GM18951 (cell line): Measurements from ENCODE around the gene LPCAT1.

Experiments
- POLR2A ChIP-seq: IDR thresholded peaks from 4 replicates; pipeline ENCODE4 v1.6.1; 2011; ENCODE audit warnings: mild to moderate bottlenecking; ENCODE audit not compliant: insufficient read length, insufficient read depth; ENCODE audit errors: extremely low read depth
- in situ Hi-C: fragments of 300-500 bp; cut with MboI; formaldehyde crosslinking; loops from one replicate; pipeline ENCODE4 v1.12.0; 2022; ENCODE audit warnings: low sequenced_read_pairs, mixed read lengths, inconsistent platforms; ENCODE audit not compliant: unreplicated experiment

LPCAT1 gene

DNA sequence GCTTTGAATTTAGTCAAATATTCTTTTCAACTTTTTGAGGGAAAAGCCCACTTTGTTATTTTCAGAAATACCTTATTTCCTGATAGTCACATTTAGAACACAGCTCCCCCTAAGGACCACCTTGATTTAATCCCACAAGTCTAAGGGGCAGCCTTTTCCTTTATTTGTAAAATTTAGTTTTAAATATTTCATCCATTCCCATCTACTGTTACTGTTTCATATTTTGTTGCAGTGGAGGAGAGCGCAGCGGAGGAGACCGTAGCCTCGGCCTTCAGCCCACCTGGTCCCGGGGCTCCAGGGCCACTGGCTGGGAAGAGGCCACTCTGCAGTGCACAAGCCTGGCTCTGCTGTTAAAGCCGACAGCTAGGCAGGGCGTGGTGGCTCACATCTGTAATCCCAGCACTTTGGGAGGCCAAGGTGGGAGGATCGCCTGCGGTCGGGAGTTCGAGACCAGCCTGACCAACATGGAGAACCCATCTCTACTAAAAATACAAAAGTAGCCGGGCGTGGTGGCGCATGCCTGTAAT is 19.6 kb downstream of the LPCAT1 start:
- TF ChIP-seq POLR2A: no peak
- in situ Hi-C loops: no loop called here

- in situ Hi-C loops: no loop called here
- TF ChIP-seq POLR2A: peak; percentile 42
These were observed 20.3 kb downstream of the LPCAT1 start for GRCh38 chr5:1503241-1504068.

GRCh38 chr5:1502737-1503120 is 21.0 kb downstream of the LPCAT1 start:
- no peak for TF ChIP-seq POLR2A
- in situ Hi-C loops: no loop called here

DNA sequence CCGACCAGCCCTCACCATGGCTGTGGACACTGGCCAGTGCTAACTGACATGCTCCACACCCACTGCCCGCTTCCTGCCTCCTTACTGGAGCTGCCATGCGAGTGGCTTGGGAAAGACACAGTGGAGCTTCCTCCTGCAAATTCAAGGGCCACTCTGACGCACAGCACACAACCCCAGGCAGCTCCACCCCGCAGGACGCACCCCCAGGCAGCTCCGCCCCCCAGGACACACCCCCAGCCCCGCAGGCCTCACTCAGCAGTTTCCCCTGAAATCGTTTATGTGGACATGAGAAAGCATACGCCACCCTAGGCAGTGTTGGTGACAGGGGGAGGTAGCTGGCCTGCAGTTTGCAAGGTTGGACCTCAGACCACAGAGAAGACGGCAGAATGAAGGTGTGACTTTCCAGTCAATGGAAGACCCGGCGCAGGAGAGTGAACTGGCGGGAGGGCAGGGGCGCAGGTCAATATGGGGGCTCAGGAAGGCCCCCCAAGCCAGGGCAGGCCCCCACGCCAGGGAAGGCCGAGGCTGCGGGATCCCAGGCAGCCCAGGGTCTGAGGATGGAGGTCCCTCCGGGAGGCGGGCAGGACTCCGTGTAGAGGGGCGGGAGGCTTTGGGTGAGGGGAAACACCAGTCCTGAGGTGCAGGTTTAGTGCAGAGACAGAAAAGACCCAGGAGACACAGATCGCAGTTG is 21.6 kb downstream of the LPCAT1 start:
- peak; percentile 48 for TF ChIP-seq POLR2A
- in situ Hi-C loops: no loop called here

DNA sequence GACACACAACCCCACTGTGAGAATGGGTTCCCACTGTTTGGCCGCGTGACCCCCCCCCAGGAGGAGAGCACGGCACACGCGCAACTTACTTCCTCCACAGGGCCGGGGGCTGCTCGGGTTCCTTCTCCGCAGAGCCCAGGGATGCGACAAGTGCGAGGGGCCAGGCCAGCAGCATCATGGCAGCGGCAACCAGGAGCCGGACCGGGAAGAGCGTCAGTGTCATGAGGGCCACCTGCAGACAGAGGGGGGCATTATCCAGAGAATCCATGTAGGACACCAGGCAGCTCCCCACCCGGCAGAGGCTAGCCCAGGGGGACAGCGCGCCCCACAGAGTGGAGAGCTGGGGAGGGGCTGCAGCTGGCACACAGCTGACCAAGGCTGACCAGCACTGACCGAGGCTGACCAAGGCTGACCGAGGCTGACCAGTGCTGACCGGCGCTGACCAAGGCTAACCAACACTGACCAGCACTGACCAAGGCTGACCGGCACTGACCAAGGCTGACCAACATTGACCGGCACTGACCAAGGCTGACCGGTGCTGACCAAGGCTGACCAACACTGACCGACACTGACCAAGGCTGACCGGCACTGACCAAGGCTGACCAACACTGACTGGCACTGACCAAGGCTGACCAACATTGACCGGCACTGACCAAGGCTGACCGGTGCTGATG is 22.3 kb downstream of the LPCAT1 start:
- no peak for TF ChIP-seq POLR2A
- in situ Hi-C loops: no loop called here

DNA sequence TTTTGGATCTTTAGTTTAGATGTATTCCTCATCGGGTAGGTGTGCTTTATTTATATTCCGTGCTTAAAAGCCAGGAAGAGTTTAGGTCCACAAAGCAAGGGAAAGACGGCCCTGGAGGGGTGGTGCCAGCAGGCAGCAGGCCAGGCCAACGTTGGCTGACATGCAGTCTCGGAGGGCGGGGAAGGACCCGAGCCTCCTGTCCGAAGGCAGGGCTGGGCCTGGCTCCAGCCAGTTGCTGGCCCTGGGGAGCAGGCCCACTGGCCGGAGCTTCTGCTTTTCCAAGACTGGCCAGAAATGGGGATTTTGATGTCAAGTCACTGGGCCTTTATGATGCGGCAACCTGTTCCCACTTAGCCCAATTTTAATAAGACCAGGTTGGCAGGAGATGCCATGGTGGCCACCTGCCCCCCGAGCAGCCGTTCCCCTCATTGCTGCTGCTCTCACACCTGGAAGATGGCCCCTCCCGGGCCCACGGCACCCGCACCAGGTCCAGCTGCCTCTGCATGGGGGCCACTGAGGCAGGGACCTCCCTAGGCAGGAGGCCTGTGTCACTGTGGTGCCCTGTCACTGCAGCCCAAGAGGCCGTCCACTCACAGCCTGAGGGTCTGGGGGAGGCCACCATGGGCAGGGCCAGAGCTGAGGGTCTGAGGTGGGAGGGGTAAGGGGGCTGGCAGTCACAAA is 23.2 kb downstream of the LPCAT1 start:
- in situ Hi-C loops: no loop called here
- TF ChIP-seq POLR2A: no peak

GRCh38 chr5:1499851-1500250 is 23.9 kb downstream of the LPCAT1 start:
- in situ Hi-C loops: loop anchor here (10.0 kb wide), 1 partner anchor 95 kb away; no protein-coding TSS in a partner anchor

DNA sequence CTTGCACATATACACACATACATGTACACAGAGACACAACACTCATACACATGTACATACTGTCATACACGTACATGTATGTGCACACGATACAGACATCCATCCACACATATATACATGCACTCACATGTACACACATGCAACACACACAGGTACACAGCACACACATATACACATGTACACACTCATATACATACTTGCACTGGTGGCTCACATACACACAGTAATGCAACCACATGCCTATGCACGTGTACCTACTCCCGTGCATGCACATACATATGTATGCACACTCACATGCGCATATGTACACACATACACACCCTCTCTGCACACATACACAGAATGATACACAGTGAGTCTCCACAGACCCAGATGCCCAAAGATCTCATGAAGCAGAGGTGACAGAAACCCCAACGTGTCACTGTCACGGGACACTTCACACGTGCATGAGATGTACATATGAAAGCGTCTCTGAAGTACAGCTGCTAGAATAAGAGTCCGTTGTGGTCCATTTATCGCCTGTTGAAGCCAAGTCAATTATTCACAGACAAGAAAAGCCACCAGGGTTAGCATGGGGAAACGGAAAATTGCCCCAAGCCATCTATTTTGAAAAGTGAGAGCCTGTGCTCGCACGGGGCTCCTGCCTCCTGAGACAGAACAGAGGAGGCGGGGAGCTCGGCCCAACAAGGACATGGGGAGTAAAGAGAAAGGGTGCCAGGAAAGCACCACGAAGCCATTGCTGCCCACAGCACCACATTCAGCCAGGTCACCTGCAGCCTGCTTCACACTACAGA is 24.9 kb downstream of the LPCAT1 start:
- in situ Hi-C loops: loop anchor here (10.0 kb wide), 1 partner anchor 96 kb away; no protein-coding TSS in a partner anchor
- peak; percentile 55 for TF ChIP-seq POLR2A

More at GRCh38 chr5:1499851-1500250, 23.9 kb downstream of the LPCAT1 start:
- TF ChIP-seq POLR2A: no peak

DNA sequence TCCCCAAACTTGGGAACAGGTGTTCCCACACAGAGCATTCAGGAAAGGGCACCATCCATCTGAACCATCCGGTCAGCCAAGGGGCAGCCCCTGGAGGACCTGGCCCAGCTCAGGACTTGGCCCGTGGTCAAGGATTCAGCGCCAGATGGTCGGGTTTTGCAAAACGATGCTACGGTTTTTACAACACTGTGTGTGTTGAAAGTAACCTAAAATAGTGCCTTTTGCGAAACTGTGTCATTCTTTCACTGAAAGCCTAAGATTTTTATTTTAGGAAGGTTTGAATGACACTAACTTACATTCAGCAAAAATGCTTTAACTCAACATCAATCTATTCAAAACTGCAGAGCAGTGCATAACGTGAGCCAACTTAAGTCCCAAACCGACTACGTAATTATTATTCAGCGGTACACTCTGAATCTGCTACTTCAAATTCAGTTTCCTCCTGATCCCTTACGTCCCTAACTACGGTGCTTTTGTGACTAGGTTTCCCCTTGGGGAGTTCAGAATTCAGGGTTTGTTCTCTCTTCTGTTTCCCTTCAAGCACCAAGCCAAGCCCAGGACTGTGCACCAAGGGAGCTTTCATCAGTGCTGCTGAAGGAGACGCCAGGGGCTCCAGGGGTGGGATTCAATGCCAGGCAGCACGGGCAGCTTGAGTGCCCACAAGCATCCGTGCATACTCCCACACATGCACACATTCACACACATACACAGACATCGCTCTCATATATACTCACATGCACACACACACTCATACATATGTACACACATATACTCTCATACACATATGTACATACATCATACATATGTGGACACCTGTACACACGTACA is 25.8 kb downstream of the LPCAT1 start:
- no peak for TF ChIP-seq POLR2A
- in situ Hi-C loops: loop anchor here (10.0 kb wide), 1 partner anchor 97 kb away; no protein-coding TSS in a partner anchor

- in situ Hi-C loops: loop anchor here (10.0 kb wide), 1 partner anchor 97 kb away; no protein-coding TSS in a partner anchor
- peak; percentile 58 for TF ChIP-seq POLR2A
These were observed 26.4 kb downstream of the LPCAT1 start for GRCh38 chr5:1497242-1497777.

- TF ChIP-seq POLR2A: no peak
- in situ Hi-C loops: loop anchor here (10.0 kb wide), 1 partner anchor 99 kb away; no protein-coding TSS in a partner anchor
These were observed 28.2 kb downstream of the LPCAT1 start for GRCh38 chr5:1495525-1495897.
